SK-N-SH treated with all-trans-retinoic acid at 6 μM for 48 hours (cell line): Measurements from ENCODE around the gene CORO2A.

Experiments used
- BACH2 ChIP-seq: fragments of 250-450 bp; sonication (Bioruptor Pico); IDR thresholded peaks from 2 replicates; pipeline ENCODE4 v1.9.0; 2021; ENCODE audit warnings: mild to moderate bottlenecking, borderline replicate concordance
- CSRNP3 ChIP-seq: fragments of 250-450 bp; sonication (Bioruptor Pico); IDR thresholded peaks from 2 replicates; pipeline ENCODE4 v1.5.1; 2021; ENCODE audit warnings: mild to moderate bottlenecking, moderate library complexity
- GLIS3 ChIP-seq: fragments of 250-450 bp; sonication (Bioruptor Pico); IDR thresholded peaks from 2 replicates; pipeline ENCODE4 v1.5.0; 2020; ENCODE audit warnings: mild to moderate bottlenecking, moderate library complexity
- ISL1 ChIP-seq: fragments of 250-450 bp; sonication (Bioruptor Pico); IDR thresholded peaks from 2 replicates; pipeline ENCODE4 v2.1.2; 2022; ENCODE audit warnings: mild to moderate bottlenecking, moderate library complexity
- PATZ1 ChIP-seq: fragments of 250-450 bp; sonication (Bioruptor Pico); IDR thresholded peaks from 2 replicates; pipeline ENCODE4 v1.8.0; 2020; ENCODE audit warnings: mild to moderate bottlenecking, moderate library complexity, borderline replicate concordance
- POU6F1 ChIP-seq: fragments of 250-450 bp; sonication (Bioruptor Pico); IDR thresholded peaks from 2 replicates; pipeline ENCODE4 v1.8.0; 2021; ENCODE audit warnings: low read depth, mild to moderate bottlenecking, moderate library complexity, borderline replicate concordance
- PPARA ChIP-seq: fragments of 250-450 bp; sonication (Bioruptor Pico); IDR thresholded peaks from 2 replicates; pipeline ENCODE4 v1.5.0; 2020; ENCODE audit warnings: mild to moderate bottlenecking, borderline replicate concordance
- RARB ChIP-seq: fragments of 250-450 bp; sonication (Bioruptor Pico); IDR thresholded peaks from 2 replicates; pipeline ENCODE4 v1.8.0; 2021; ENCODE audit warnings: mild to moderate bottlenecking, moderate library complexity
- SNAI2 ChIP-seq: fragments of 250-450 bp; sonication (Bioruptor Pico); IDR thresholded peaks from 2 replicates; pipeline ENCODE4 v1.5.0; 2020; ENCODE audit warnings: mild to moderate bottlenecking, moderate library complexity
- TOX ChIP-seq: fragments of 250-450 bp; sonication (Bioruptor Pico); IDR thresholded peaks from 2 replicates; pipeline ENCODE4 v1.8.0; 2021; ENCODE audit warnings: mild to moderate bottlenecking, moderate library complexity, borderline replicate concordance
- ZFP3 ChIP-seq: fragments of 250-450 bp; sonication (Bioruptor Pico); IDR thresholded peaks from 2 replicates; pipeline ENCODE4 v1.5.0; 2020; ENCODE audit warnings: mild to moderate bottlenecking, moderate library complexity
- ZFP30 ChIP-seq: fragments of 450-650 bp; formaldehyde crosslinking; IDR thresholded peaks from 2 replicates; pipeline ENCODE4 v1.5.0; 2022; ENCODE audit warnings: mild to moderate bottlenecking, moderate library complexity
- ZNF8 ChIP-seq: fragments of 450-650 bp; formaldehyde crosslinking; IDR thresholded peaks from 2 replicates; pipeline ENCODE4 v1.5.0; 2020; ENCODE audit warnings: mild to moderate bottlenecking, moderate library complexity

- no peak for TF ChIP-seq ISL1
- no peak for TF ChIP-seq ZFP3 (CRISPR knock-in tag)
- TF ChIP-seq TOX (CRISPR knock-in tag), result no peak
- TF ChIP-seq SNAI2, result no peak
- no peak for TF ChIP-seq GLIS3 (CRISPR knock-in tag)
- no peak for TF ChIP-seq BACH2 (CRISPR knock-in tag)
- TF ChIP-seq ZFP30, result no peak
- no peak; the same call in 1 of the 2 replicates for TF ChIP-seq PATZ1
- no peak for TF ChIP-seq CSRNP3
- TF ChIP-seq ZNF8, result no peak
- no peak for TF ChIP-seq RARB (CRISPR knock-in tag)
- TF ChIP-seq PPARA (CRISPR knock-in tag), result no peak
- TF ChIP-seq POU6F1, result no peak
Measured at GRCh38 chr9:98168941-98169488, 23.4 kb downstream of the CORO2A start.
